ENCODE measurements around the gene LLGL2. TPM values are rescaled to one million over a fixed set of nuclear protein-coding genes. Genes with fewer than 3 reads are reported as not detected.

LLGL2 gene
- total and polyA plus RNA-seq, 9 donors, result 2.1 to 12.1 (median 4.3) TPM

DNA sequence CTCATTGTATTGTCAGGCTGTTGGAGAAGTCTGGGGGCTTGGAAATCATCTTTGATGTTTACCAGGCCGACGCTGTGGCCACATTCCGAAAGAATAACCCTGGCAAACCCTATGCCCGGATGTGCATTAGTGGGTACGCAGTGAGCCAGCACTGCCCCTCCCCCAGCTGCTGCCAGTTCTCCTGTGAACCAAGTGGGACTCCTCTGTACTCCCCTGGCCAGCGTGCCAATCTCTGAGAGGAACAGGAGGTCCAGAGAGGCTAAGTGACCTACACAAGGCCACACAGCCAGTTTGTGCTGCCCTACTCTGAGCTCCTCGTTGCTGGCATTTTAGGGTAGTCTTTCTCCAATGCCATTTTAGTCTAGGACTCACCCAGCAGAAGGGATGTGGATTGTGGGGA, 1.9 kb upstream of the LLGL2 start:
- Histone ChIP-seq H3K36me3 (ENCODE audit: control insufficient read depth, insufficient read depth, low read length) (peaks cover 44% of the 10 kb centered on the region), H3K27me3 (ENCODE audit: control insufficient read depth, insufficient read depth, low read length) (peaks cover 18% of the 10 kb centered on the region), H3K4me1 (ENCODE audit: control insufficient read depth, insufficient read depth, low read length) (peaks cover 16% of the 10 kb centered on the region), H3K27ac (ENCODE audit: low read length) (no peak overlapping the region), H3K4me3 (ENCODE audit: low read length) (no peak overlapping the region), H3K9me3 (replicated peaks; ENCODE audit: control insufficient read depth, low read depth, low read length) (no peaks in the 10 kb centered on the region)
- no peak for DNase-seq
- WGBS (ENCODE audit: insufficient coverage), result 87% methylated on average over 5 of the region's 7 CpGs

- Histone ChIP-seq H3K9me3 (replicated peaks; ENCODE audit: control insufficient read depth, low read depth, low read length) (no peaks in the 10 kb centered on the region), H3K27me3 (ENCODE audit: control insufficient read depth, insufficient read depth, low read length) (peaks cover 18% of the 10 kb centered on the region), H3K27ac (ENCODE audit: low read length) (no peak overlapping the region), H3K4me1 (ENCODE audit: control insufficient read depth, insufficient read depth, low read length) (peaks cover 16% of the 10 kb centered on the region), H3K36me3 (ENCODE audit: control insufficient read depth, insufficient read depth, low read length) (peaks cover 37% of the 10 kb centered on the region), H3K4me3 (ENCODE audit: low read length) (no peak overlapping the region)
- DNase-seq, result no peak
- 22% methylated on average over 8 of the region's 24 CpGs for WGBS (ENCODE audit: insufficient coverage)
Observed at GRCh38 chr17:75524269-75524969, 1.1 kb upstream of the LLGL2 start.

- Histone ChIP-seq H3K9me3 (replicated peaks; ENCODE audit: control insufficient read depth, low read depth, low read length) (no peaks in the 10 kb centered on the region), H3K36me3 (ENCODE audit: control insufficient read depth, insufficient read depth, low read length) (peaks cover 30% of the 10 kb centered on the region), H3K4me1 (ENCODE audit: control insufficient read depth, insufficient read depth, low read length) (peaks cover 18% of the 10 kb centered on the region), H3K27ac (ENCODE audit: low read length) (no peak overlapping the region), H3K27me3 (ENCODE audit: control insufficient read depth, insufficient read depth, low read length) (peaks cover 18% of the 10 kb centered on the region), H3K4me3 (ENCODE audit: low read length) (peak overlapping the region; percentile 27)
- WGBS (ENCODE audit: insufficient coverage), result 2% methylated on average over 60 of the region's 60 CpGs
- no peak for DNase-seq
Observed at GRCh38 chr17:75525806-75526554, 483 bp downstream of the LLGL2 start.

DNA sequence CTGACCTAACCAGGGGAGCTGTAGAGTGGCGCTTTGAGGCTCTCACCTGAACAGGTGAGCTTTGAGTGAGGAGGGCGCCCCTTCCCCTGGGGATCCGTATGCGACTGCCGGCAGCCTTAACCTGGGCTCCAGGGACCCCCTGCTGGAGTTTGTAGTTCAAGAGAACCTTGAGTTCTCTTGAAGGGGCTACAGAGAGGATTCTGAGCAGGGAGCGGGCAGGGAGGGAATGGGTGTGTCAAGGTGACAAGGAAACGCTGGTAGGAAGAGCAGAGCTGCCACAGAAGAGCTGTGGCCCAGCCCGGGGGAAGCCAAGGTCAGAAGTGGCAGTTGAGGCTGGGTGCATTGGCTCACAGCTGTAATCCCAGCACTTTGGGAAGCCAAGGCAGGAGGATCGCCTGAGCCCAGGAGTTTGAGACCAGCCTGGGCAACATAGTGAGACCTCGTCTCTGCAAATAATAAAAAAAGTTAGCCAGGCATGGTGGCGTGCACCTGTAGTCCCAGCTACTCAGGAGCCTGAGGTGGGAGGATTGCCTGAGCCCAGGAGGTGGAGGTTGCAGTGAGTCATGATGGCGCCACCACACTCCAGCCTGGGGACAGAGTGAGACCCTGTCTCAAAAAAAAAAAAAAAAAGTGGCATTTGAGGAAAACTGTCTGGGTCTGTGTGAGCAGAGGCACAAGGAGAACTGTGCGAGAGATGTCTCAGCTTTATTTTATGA, 1.2 kb downstream of the LLGL2 start:
- Histone ChIP-seq H3K9me3 (replicated peaks; ENCODE audit: control insufficient read depth, low read depth, low read length) (no peaks in the 10 kb centered on the region), H3K27ac (ENCODE audit: low read length) (no peak overlapping the region), H3K36me3 (ENCODE audit: control insufficient read depth, insufficient read depth, low read length) (peaks cover 23% of the 10 kb centered on the region), H3K4me3 (ENCODE audit: low read length) (no peak overlapping the region), H3K4me1 (ENCODE audit: control insufficient read depth, insufficient read depth, low read length) (peaks cover 25% of the 10 kb centered on the region), H3K27me3 (ENCODE audit: control insufficient read depth, insufficient read depth, low read length) (peaks cover 18% of the 10 kb centered on the region)
- DNase-seq, result no peak
- 38% methylated on average over 10 of the region's 13 CpGs for WGBS (ENCODE audit: insufficient coverage)

- H3K27ac ChIP-seq (ENCODE audit: low read length), result no peak overlapping the region
- H3K9me3 ChIP-seq (replicated peaks; ENCODE audit: control insufficient read depth, low read depth, low read length), result no peaks in the 10 kb centered on the region
- H3K4me1 ChIP-seq (ENCODE audit: control insufficient read depth, insufficient read depth, low read length), result peaks cover 34% of the 10 kb centered on the region
- DNase-seq, result no peak
- no peak overlapping the region for H3K4me3 ChIP-seq (ENCODE audit: low read length)
- H3K27me3 ChIP-seq (ENCODE audit: control insufficient read depth, insufficient read depth, low read length), result peaks cover 13% of the 10 kb centered on the region
- no peaks in the 10 kb centered on the region for H3K36me3 ChIP-seq (ENCODE audit: control insufficient read depth, insufficient read depth, low read length)
- WGBS (ENCODE audit: insufficient coverage), result 63% methylated on average over 14 of the region's 19 CpGs
Observed at GRCh38 chr17:75530837-75531720, 5.6 kb downstream of the LLGL2 start.

- Histone ChIP-seq H3K4me3 (ENCODE audit: low read length) (no peak overlapping the region), H3K36me3 (ENCODE audit: control insufficient read depth, insufficient read depth, low read length) (no peaks in the 10 kb centered on the region), H3K27me3 (ENCODE audit: control insufficient read depth, insufficient read depth, low read length) (peaks cover 7% of the 10 kb centered on the region), H3K27ac (ENCODE audit: low read length) (no peak overlapping the region), H3K4me1 (ENCODE audit: control insufficient read depth, insufficient read depth, low read length) (peaks cover 28% of the 10 kb centered on the region), H3K9me3 (replicated peaks; ENCODE audit: control insufficient read depth, low read depth, low read length) (no peaks in the 10 kb centered on the region)
- WGBS (ENCODE audit: insufficient coverage), result 69% methylated on average over 2 of the region's 7 CpGs
- DNase-seq, result no peak
Observed at GRCh38 chr17:75531721-75532072, 6.2 kb downstream of the LLGL2 start.

GRCh38 chr17:75535119-75535537, 9.6 kb downstream of the LLGL2 start:
- WGBS (ENCODE audit: insufficient coverage), result 55% methylated on average over 14 of the region's 15 CpGs
- no peaks in the 10 kb centered on the region for H3K36me3 ChIP-seq (ENCODE audit: control insufficient read depth, insufficient read depth, low read length)
- no peak for DNase-seq
- no peaks in the 10 kb centered on the region for H3K9me3 ChIP-seq (replicated peaks; ENCODE audit: control insufficient read depth, low read depth, low read length)
- H3K27ac ChIP-seq (ENCODE audit: low read length), result peak overlapping the region; percentile 15
- H3K27me3 ChIP-seq (ENCODE audit: control insufficient read depth, insufficient read depth, low read length), result no peaks in the 10 kb centered on the region
- no peak overlapping the region for H3K4me3 ChIP-seq (ENCODE audit: low read length)
- H3K4me1 ChIP-seq (ENCODE audit: control insufficient read depth, insufficient read depth, low read length), result peaks cover 28% of the 10 kb centered on the region

DNA sequence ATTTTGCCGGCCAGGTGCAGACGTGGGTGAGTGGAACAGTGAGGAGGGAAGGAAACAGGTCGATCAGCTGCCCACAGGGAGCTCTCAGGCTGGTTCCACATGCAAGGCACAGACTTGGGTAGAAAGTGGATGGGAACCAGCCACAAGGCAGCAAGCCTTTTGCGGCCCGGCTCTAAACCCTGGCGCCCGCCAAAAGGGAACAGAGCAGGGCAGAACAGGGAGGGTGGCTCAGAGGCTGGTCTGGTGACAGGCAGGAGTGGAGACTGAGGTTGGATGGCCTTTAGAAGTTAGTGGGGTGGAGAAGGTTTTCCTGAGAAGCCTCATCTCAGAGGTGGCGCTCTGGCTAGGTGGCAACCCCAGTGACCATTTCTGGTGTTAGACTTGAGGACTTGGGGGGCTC, 10.4 kb downstream of the LLGL2 start:
- Histone ChIP-seq H3K27me3 (ENCODE audit: control insufficient read depth, insufficient read depth, low read length) (no peaks in the 10 kb centered on the region), H3K4me1 (ENCODE audit: control insufficient read depth, insufficient read depth, low read length) (peaks cover 27% of the 10 kb centered on the region), H3K27ac (ENCODE audit: low read length) (peak overlapping the region; percentile 15), H3K36me3 (ENCODE audit: control insufficient read depth, insufficient read depth, low read length) (no peaks in the 10 kb centered on the region), H3K4me3 (ENCODE audit: low read length) (no peak overlapping the region), H3K9me3 (replicated peaks; ENCODE audit: control insufficient read depth, low read depth, low read length) (no peaks in the 10 kb centered on the region)
- 86% methylated on average over 8 of the region's 8 CpGs for WGBS (ENCODE audit: insufficient coverage)
- DNase-seq, result no peak

GRCh38 chr17:75536366-75536765, 10.9 kb downstream of the LLGL2 start:
- no peak overlapping the region for H3K27ac ChIP-seq (ENCODE audit: low read length)
- H3K4me3 ChIP-seq (ENCODE audit: low read length), result no peak overlapping the region
- no peaks in the 10 kb centered on the region for H3K27me3 ChIP-seq (ENCODE audit: control insufficient read depth, insufficient read depth, low read length)
- no peaks in the 10 kb centered on the region for H3K9me3 ChIP-seq (replicated peaks; ENCODE audit: control insufficient read depth, low read depth, low read length)
- H3K36me3 ChIP-seq (ENCODE audit: control insufficient read depth, insufficient read depth, low read length), result no peaks in the 10 kb centered on the region
- WGBS (ENCODE audit: insufficient coverage), result 100% methylated on average over 2 of the region's 10 CpGs
- H3K4me1 ChIP-seq (ENCODE audit: control insufficient read depth, insufficient read depth, low read length), result peaks cover 22% of the 10 kb centered on the region
- DNase-seq, result no peak

Measured in muscle of leg (tissue), 11 donors.